Measurements from ENCODE around the gene ADARB1. TPM values are rescaled to one million over a fixed set of nuclear protein-coding genes. Genes with fewer than 3 reads are reported as not detected.

Gene ADARB1
- total RNA-seq, 1 experiment from 2014 or later, result 31.9 TPM

DNA sequence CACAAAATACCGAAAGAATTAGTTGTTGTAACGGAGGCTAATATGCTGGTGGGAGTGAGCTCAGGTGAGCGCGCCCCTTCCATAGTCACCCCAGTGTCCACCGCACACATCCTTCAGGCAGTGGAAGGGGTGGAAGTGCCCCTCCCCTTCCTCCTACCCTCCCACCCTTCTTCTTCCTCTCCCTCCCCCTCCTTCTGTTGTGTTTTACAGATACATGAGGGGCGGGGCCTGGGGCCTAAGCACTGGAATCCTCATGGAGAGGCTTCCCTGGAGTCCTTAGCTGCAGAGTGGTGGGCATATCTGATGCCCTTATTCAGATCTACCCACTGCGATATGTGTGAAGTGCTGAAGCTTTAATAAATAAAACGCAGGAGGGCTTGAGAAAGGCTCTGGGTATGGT, 10.3 kb upstream of the ADARB1 start:
- no TSS peak for BruUV-seq (replicated peaks)
- Histone ChIP-seq H3K9me3 (ENCODE audit: low read depth, low read length, poor library complexity, severe bottlenecking) (no peaks in the 10 kb centered on the region), H3K4me3 (ENCODE audit: low read depth, low read length, poor library complexity, severe bottlenecking) (no peak overlapping the region), H3K27ac (ENCODE audit: low read depth, low read length, poor library complexity, severe bottlenecking) (no peak overlapping the region), H3K4me1 (ENCODE audit: insufficient read depth, low read length, poor library complexity, severe bottlenecking) (no peaks in the 10 kb centered on the region), H3K27me3 (replicated peaks; ENCODE audit: insufficient read depth, low read depth, low read length, poor library complexity) (no peaks in the 10 kb centered on the region), H3K36me3 (ENCODE audit: insufficient read depth, low read length, poor library complexity, severe bottlenecking) (no peaks in the 10 kb centered on the region)
- no peak for DNase-seq (ENCODE audit: low spot score)
- intact Hi-C loops (cut with micrococcal nuclease; ENCODE audit: unreplicated experiment), result no loop called here
- ChIA-PET CTCF (no interaction called here), POLR2A (ENCODE audit: low non-redundant PET) (no interaction called here)
- TF ChIP-seq, protein P1, sequence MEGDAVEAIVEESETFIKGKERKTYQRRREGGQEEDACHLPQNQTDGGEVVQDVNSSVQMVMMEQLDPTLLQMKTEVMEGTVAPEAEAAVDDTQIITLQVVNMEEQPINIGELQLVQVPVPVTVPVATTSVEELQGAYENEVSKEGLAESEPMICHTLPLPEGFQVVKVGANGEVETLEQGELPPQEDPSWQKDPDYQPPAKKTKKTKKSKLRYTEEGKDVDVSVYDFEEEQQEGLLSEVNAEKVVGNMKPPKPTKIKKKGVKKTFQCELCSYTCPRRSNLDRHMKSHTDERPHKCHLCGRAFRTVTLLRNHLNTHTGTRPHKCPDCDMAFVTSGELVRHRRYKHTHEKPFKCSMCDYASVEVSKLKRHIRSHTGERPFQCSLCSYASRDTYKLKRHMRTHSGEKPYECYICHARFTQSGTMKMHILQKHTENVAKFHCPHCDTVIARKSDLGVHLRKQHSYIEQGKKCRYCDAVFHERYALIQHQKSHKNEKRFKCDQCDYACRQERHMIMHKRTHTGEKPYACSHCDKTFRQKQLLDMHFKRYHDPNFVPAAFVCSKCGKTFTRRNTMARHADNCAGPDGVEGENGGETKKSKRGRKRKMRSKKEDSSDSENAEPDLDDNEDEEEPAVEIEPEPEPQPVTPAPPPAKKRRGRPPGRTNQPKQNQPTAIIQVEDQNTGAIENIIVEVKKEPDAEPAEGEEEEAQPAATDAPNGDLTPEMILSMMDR (conservative IDR thresholded peaks at IDR 0.05; ENCODE audit: low read depth, low read length), result no peak
- no peak for TF ChIP-seq EZH2 (IDR thresholded peaks at IDR 0.05; ENCODE audit: borderline replicate concordance, low read depth, low read length, poor library complexity, severe bottlenecking)

DNA sequence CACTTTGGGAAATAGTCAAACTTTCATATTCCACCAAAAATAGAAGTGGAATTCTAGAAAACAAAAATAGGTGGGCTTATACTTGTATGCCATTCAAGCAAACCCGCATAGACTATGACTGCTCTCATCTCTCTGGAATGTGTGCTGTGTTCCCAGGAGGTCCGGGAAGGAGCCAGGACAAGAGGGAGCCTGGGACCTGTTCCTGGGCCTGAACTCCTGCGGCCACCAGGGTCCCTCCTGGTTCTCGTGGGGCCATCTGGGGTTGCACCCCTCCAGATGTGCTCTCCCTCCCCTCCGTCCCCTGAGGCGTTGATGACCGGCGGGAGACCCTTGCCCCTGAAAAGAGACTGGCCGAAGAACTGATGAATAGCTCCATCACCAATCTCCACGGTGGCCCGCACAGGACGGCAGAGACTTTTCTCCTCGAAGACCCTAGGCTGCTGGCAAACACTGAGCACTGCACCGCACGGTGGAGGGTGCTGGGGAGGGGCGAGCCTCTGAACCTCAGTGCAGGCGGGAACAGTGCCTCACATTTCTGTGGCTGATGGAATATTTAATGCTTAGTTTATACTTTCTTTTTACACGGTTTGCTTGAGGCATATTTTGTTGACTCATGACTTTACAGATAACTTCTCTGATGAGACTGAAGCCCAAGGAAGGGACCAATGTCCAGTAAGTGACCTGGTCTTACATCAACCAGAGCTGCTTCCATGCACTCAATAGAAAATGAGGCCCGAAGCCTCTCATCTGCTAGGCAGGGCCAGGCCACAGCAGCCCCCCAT, 9.6 kb upstream of the ADARB1 start:
- H3K27ac ChIP-seq (ENCODE audit: low read depth, low read length, poor library complexity, severe bottlenecking), result no peak overlapping the region

DNA sequence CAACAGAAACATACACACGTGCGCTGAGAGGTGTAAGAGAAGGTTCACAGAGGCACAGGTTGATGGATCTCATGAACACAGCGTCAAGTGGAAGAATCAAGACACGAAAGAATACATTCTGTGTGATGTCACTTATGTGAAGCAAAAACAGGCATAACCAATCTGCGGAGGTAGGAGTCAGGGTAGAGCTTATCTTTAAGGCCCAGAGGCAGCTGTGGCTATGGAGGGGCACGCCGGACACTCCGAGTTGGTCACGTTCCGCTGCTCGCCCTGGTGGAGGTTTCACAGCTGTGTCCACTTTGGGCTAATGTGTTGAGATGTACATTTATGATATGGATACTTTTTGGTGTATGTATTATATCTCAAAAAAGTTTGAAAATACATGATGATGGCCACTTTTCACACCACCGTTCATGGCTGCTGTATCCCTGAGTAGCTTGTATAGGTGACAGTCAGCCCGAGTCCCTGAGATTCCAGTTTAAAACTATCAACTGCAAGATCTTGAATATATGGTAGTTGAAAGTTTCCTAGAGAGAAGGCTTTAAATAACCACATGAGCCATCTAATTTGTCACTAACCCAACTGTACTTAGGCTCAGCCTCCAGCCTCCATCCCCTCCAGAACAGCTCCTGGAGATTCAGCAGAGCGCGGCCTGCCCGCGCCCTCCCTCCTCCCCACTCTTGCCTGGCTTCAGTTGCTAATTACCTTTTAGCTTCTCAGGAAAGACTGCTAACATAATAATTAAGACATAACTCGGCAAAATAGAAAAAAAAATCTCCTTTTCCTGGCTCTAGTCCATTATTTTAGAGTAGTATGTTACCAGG, 6.7 kb upstream of the ADARB1 start:
- Histone ChIP-seq H3K4me3 (ENCODE audit: low read depth, low read length, poor library complexity, severe bottlenecking) (no peak overlapping the region), H3K27ac (ENCODE audit: low read depth, low read length, poor library complexity, severe bottlenecking) (no peak overlapping the region), H3K36me3 (ENCODE audit: insufficient read depth, low read length, poor library complexity, severe bottlenecking) (no peaks in the 10 kb centered on the region), H3K4me1 (ENCODE audit: insufficient read depth, low read length, poor library complexity, severe bottlenecking) (no peaks in the 10 kb centered on the region), H3K9me3 (ENCODE audit: low read depth, low read length, poor library complexity, severe bottlenecking) (no peaks in the 10 kb centered on the region), H3K27me3 (replicated peaks; ENCODE audit: insufficient read depth, low read depth, low read length, poor library complexity) (no peaks in the 10 kb centered on the region)
- no peak for TF ChIP-seq EZH2 (IDR thresholded peaks at IDR 0.05; ENCODE audit: borderline replicate concordance, low read depth, low read length, poor library complexity, severe bottlenecking)
- TF ChIP-seq, protein P1 (conservative IDR thresholded peaks at IDR 0.05; ENCODE audit: low read depth, low read length), result no peak
- BruUV-seq (replicated peaks), result no TSS peak
- DNase-seq (ENCODE audit: low spot score), result no peak
- ChIA-PET CTCF (no interaction called here), POLR2A (ENCODE audit: low non-redundant PET) (interaction anchor here (0.7 kb wide), 2 partner anchors 55 to 101 kb away, joined by 3 to 4 read pairs; no protein-coding TSS in a partner anchor)
- intact Hi-C loops (cut with micrococcal nuclease; ENCODE audit: unreplicated experiment), result no loop called here

More for the DNA sequence above, 9.6 kb upstream of the ADARB1 start:
- H3K4me1 ChIP-seq (ENCODE audit: insufficient read depth, low read length, poor library complexity, severe bottlenecking), result no peaks in the 10 kb centered on the region
- H3K9me3 ChIP-seq (ENCODE audit: low read depth, low read length, poor library complexity, severe bottlenecking), result no peaks in the 10 kb centered on the region
- H3K4me3 ChIP-seq (ENCODE audit: low read depth, low read length, poor library complexity, severe bottlenecking), result no peak overlapping the region
- H3K27me3 ChIP-seq (replicated peaks; ENCODE audit: insufficient read depth, low read depth, low read length, poor library complexity), result no peaks in the 10 kb centered on the region
- DNase-seq (ENCODE audit: low spot score), result no peak
- intact Hi-C loops (cut with micrococcal nuclease; ENCODE audit: unreplicated experiment), result no loop called here
- no peaks in the 10 kb centered on the region for H3K36me3 ChIP-seq (ENCODE audit: insufficient read depth, low read length, poor library complexity, severe bottlenecking)
- ChIA-PET POLR2A (ENCODE audit: low non-redundant PET) (no interaction called here), CTCF (no interaction called here)
- TF ChIP-seq EZH2 (IDR thresholded peaks at IDR 0.05; ENCODE audit: borderline replicate concordance, low read depth, low read length, poor library complexity, severe bottlenecking), result no peak
- no TSS peak for BruUV-seq (replicated peaks)
